DMS153 treated with DMSO at 0.1 percent for 48 hours (cell line): ENCODE results near the gene TMC3.

Experiments
- DNase-seq: peaks from one replicate; lab custom pipeline; 2025; ENCODE audit not compliant: unreplicated experiment; lab: John Stamatoyannopoulos, UW

The TMC3 gene

GRCh38 chr15:81301385-81301784 is 72.6 kb downstream of the TMC3 start:
- no peak for DNase-seq

GRCh38 chr15:81299630-81300273 is 74.3 kb downstream of the TMC3 start:
- no peak for DNase-seq

DNA sequence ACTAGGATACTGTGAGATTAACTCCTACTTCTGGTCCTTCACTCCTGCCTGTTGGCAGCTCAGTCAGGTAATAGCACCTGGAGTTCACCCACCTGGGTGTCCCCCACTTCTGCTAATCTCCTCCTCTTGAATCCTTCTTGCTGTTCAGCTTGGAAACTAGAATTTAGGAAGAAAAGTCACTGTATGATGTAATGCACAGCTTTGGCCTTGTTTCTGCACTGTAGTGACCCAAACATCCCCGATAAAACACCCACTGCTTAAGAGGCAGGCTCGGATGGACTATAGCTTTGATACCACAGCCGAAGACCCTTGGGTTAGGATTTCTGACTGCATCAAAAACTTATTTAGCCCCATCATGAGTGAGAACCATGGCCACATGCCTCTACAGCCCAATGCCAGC is 74.9 kb downstream of the TMC3 start:
- DNase-seq = no peak

GRCh38 chr15:81298611-81299010 is 75.4 kb downstream of the TMC3 start:
- no peak for DNase-seq

- no peak for DNase-seq
Measured at GRCh38 chr15:81297603-81298575, 76.1 kb downstream of the TMC3 start.

- DNase-seq = no peak
Measured at GRCh38 chr15:81297147-81297572, 76.9 kb downstream of the TMC3 start.

DNA sequence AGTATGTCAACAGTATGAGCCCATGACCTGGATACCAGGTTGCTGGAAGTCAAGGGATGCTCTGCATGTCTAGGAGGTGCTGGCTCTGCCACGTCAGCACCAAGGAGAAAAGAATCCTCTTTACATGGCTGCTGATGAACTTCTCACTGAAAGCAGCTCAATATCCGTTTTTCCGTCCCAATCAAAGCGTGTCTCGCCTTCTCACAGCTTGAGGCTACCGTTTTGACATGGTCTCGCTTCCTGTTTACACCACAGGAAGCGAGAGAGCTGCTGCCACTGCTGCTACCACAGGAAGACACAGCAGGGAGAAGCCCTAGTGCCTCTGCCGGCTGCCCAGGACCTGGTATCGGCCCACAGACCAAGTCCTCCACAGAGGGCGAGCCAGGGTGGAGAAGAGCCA is 77.3 kb downstream of the TMC3 start:
- DNase-seq = no peak

GRCh38 chr15:81296186-81296585 is 77.8 kb downstream of the TMC3 start:
- DNase-seq = no peak

- DNase-seq = no peak
Measured at GRCh38 chr15:81295486-81296121, 78.4 kb downstream of the TMC3 start.

DNA sequence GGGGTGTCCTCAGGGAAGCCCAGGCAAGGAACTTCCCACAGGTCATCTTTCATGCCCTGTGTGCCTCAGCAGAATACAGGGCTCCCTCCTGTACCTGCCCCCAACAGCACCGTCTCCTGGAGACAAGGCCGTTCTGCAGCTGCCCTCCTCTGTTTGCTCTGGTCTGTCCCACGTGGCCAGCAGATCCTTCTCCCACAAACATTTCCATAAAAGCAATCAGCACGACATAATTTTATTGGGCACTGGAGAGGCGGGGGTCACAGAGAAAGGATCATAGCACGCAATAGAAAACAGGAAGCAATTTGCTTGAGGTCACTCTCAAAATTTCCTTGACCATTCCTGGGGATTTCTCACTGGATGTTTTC is 79.5 kb downstream of the TMC3 start:
- DNase-seq = no peak

DNA sequence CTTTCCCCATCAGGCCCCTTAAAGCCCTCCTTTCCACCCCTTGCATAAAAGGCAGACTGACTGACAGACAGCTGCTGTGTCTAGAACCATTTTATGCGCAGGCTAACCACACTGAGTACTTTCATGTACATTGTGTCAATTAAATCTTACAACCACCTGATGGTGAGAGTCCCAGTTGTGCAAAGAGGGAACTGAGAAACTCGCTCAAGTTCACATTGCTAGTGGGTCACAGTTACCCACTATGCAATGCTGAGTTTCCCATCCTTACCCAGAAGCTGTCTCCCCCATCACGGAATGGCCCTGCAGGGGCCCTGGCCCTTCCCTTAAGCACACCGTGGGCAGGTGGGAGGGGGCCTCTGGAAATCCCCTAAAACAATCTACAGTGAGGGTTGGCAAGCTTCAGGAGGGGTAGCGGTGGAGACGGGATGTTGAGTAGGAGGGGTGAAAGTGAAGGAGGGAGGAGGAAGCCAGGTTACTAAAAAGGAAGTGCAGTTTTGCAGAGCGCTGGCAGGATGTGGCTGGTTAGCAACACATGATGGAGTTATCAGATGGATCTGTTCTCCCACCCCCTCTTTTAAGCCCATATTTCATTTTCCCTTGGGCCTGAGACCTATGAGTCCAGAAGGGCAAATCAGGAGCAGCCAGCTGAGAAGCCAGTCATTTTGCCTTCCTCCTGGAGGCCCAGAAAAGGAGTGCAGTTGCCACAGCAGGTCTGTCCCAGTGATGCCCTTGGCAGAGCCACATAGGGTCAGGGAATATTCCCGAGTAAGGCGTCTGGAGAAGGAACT is 80.1 kb downstream of the TMC3 start:
- no peak for DNase-seq

- DNase-seq = no peak
Measured at GRCh38 chr15:81292523-81293001, 81.5 kb downstream of the TMC3 start.

GRCh38 chr15:81291916-81292522 is 82.0 kb downstream of the TMC3 start:
- DNase-seq = no peak

DNA sequence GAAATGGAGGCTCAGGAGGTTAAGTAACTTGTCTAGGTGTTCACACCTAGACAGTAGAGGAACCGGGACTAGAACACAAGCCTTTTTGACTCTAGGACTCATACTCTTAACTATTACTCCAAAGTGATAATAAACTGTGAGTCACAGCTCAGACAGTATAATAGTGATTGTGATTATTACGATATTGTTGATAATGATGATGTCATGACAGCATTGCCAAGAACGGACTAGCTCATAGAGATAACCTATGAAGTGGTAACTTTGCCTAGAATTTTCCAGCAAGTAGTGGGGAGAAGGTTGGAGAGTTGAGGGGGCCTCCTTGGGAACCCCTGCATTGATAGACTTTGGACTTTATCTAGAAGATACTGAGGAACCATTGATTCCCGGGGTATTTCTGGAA is 84.1 kb downstream of the TMC3 start:
- DNase-seq = no peak

- no peak for DNase-seq
Measured at GRCh38 chr15:81288616-81289015, 85.4 kb downstream of the TMC3 start.

DNA sequence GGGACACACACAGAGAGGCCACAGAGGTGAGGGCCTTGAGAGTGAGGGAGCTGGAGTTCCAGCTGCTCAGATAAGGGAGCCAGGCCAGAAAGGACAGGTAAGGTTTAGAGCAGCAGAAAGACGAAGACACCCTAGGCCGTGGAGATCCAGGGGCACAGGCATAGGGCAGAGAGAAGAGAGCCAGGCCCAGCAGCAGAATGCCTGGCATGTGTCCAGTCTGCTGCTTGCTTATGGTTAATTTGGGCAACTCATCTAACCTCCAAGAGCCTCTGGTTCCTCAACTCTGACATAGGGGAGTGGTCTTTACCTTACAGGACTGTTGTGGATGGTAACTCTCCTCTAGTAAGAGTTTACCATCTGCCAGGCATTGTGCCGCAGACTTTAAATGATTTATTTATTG is 86.0 kb downstream of the TMC3 start:
- no peak for DNase-seq

DNA sequence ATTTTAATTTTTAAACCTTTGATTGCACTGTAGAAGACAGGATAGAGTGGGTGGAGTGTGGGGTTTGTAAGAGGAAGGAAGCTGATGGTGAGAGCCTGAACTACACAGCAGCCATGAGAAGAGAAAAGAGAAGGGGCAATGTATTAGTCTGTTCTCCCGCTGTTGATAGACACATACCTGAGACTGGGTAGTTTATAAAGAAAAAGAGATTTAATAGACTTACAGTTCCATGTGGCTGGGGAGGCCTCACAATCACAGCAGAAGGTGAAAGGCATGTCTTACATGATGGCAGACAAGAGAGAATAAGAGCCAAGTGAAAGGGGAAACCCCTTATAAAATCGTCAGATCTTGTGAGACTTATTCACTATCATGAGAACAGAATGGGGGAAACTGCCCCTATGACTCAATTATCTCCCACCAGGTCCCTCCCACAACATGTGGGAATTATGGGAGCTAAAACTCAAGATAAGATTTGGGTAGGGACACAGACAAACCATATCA is 87.3 kb downstream of the TMC3 start:
- DNase-seq = no peak

DNA sequence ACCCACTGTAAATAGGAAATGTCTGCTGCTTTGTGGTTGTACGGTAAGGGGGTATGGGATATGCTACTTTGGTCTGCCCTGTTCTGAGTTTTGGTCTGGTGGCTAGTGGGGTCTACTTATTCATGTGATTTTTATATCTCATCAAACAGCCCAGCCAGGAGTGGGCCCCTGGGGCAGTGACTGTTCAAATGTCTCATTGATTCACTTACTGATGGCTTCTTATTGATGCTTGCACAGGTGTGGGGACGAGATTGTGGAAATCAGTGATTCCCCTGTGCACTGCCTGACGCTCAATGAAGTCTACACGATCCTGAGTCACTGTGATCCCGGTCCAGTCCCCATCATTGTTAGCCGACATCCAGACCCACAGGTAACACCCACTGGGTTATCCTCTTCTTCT is 88.6 kb downstream of the TMC3 start:
- no peak for DNase-seq

DNA sequence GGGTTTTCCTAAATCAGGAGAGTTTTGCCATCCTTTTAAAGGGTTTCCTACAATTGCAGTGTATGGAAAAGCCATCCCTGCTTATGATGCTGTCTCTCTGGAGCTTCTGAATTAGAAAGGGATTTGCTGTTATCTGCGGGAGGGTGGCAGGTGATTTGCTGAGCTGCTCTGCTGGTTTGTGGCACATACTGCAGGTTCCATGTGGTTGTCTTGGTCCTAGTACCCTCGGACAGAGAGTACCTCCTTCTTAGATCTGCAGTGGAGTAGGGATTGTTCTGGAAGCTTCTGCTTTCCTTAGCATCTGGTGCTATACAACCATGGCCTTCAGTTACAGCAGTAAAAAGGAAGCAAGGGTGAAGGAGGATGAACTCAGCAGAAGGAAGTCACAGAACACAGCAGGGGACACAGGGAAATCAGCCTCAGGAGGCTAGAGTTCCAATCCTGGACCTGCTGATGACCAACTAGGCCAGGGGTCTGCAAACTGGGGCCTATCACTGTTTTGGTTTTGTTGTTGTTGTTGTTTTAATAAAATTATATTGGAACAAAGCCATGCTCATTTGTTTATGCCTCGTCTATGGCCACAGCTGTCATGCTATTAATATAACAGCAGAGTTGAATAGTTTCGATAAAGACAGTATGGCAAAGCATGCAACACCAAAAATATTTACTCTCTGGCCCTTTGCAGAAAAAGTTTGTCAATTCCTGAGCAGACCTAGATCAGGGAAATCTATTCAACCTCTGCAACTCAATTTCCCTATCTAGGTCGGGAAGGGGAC is 89.6 kb downstream of the TMC3 start:
- no peak for DNase-seq

DNA sequence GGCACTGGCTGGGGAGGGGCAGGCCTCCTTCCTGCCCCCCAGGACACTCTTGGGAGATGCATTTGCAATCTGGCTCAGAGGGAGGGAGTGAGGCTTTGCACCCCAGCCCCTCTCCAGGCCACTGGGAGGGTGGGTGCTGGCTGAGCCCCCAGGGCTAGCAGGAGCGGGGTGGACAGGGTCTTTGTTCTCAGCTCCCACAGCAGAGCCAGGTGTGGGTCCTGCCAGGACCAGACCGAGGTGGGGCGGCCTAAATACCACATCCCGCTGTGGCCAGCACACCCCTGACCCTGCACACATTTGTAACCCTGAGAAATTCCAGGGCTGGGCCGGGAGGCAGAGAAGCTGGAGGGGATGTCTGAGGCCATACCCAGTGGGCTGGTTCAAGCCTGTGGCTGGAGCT is 91.1 kb downstream of the TMC3 start:
- no peak for DNase-seq
